Panc1 (cell line): ENCODE results near the gene ALK.

ENCODE experiments used
- CTCF ChIP-seq: fragments of 450-650 bp; IDR thresholded peaks from 2 replicates; pipeline ENCODE4 v1.5.1; 2017; ENCODE audit warnings: mild to moderate bottlenecking
- POLR2AphosphoS5 ChIP-seq: IDR thresholded peaks from 2 replicates; pipeline ENCODE4 v1.6.1; 2012; ENCODE audit warnings: mild to moderate bottlenecking, low read depth, low read length, moderate library complexity
- REST ChIP-seq, 2 experiments: IDR thresholded peaks; 2 replicates each; pipeline ENCODE4 v1.6.1; 2011 to 2012; ENCODE audit warnings: low read depth in 2 of 2, control low read depth in 1 of 2, low read length in 1 of 2, mild to moderate bottlenecking in 1 of 2, moderate library complexity in 1 of 2; ENCODE audit not compliant: insufficient read depth in 1 of 2
- SIN3A ChIP-seq: IDR thresholded peaks from 2 replicates; pipeline ENCODE4 v1.6.1; 2012; ENCODE audit warnings: low read depth, mild to moderate bottlenecking, low read length, moderate library complexity, borderline replicate concordance; ENCODE audit not compliant: insufficient read depth
- TCF7L2 ChIP-seq: IDR thresholded peaks from 2 replicates; pipeline ENCODE4 v1.6.1; 2011; ENCODE audit warnings: mild to moderate bottlenecking, low read depth, low read length, inconsistent platforms

DNA sequence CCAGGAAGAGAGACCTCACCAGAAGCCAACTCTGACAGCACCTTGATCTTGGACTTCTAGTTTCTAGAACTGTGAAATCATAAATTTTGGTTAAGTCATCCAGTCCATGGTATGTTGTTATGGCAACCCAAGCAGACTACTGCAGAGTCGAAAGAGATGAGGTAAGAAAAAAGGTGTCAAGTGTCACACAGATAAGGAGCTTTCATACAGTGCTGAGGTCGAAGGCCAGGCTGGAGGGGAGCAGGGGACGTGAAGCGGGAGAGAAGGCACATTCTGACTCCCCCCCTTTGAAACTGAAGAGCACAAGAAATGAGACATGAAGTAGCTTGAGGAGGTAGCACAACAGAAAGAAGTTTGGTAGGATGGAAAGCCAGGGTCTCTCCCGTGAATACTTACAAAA, 110.4 kb downstream of the ALK start:
- TF ChIP-seq REST (IDR thresholded peaks at IDR 0.05; ENCODE audit: insufficient read depth in 1 of 2, low read depth in 2 of 2, low read length in 1 of 2) (no peak), CTCF (no peak), POLR2AphosphoS5 (no peak), SIN3A (no peak), TCF7L2 (no peak)
